Measurements from ENCODE around the gene MBNL3.
"Not testable (repeated sequence)": the region's sequence is repeated elsewhere in the genome, so short reads cannot be mapped to it uniquely, and the experiment has no call there.

MBNL3 gene

DNA sequence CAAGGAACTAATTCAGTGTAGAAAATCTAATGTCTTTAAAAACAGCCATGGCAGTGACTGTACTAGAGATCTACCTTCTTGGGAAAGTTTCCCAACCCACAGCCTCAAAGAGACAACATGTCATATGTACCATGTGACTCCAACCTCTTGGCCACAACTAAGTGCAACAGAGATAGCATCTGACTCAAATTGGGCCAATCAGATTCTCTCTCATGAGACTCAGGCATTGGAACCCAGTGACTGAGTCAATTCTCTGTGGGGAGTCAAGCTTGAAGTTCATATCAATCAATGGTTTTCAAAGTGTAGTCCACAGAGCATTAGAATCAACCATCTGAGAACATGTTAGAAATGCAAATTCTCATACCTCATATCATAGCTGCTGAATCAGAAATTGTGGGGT lies 123.3 kb downstream of the MBNL3 start:
- no peak for DNase-seq

DNA sequence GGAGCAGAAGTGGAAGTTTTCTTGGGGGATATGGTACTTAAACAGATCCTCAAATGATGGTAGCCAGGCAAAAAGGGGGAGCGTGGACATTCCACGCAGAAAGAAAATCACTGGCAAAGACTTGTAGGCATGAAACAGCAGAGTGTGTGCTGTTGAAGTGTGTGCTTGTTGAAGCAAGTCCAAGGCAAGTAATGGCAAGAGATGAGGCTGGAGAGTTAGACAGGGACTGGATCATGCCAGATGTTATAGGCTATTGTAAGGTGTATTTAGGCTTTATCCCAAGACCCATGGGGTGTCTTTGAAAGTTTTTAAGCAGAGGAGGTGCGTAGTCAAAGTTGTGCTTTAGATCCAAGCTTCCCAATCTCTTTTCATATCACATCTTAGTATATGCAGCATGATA lies 124.5 kb downstream of the MBNL3 start:
- DNase-seq, result no peak

DNA sequence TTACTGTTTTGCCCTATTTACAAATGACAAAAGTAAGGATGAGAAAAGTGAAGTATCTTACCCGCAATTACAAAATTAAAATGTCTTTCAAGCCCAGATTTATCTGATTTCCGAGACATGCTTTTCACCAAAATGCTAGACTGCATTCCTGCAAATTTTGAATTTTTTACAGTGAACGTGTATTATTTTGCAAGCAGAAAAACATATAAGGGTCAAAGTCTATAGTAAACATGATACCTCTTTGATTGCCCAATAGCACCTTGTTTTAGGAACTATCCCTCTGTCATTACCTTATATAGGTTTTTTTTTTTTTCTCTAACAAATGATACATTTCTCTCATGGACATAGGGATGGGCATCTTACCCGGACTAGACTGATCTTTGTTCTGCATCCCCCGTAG lies 135.4 kb downstream of the MBNL3 start:
- no peak for DNase-seq

DNA sequence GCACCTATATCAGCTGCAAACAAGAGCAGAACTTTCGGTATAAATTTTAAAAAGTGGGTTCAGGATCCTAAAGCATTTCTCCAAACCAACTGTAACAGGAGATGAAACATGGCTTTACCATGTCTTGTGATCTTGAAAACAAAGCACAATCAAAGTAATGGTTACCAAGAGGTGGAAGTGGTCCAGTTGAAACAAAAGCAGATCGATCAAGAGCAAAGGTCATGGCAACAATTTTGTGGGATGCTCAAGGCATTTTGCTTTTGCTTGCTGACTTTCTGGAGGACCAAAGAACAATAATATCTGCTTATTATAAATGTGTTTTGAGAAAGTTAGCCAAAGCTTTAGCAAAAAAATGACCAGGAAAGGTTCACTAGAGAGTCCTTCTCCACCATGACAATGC lies 152.7 kb downstream of the MBNL3 start:
- DNase-seq, result no peak

DNA sequence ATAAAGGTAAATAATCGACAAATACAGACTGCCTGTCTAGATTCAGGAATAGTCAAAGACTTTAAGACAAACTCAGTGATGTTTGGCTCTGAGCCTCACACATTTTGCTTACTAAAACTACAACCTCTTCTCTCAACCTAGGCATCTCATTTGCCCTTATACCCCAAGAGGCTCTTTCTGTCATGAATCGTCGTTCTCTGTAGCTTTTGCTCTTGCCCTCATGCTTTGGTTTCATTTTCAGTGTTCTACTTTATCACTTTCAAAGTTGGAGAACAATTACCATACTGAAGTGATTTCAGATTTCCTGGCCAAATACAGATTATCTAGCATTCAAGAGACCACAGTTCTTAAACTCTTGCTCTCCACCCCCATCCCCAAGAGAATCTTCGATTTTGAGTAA lies 155.5 kb downstream of the MBNL3 start:
- no peak for DNase-seq

DNA sequence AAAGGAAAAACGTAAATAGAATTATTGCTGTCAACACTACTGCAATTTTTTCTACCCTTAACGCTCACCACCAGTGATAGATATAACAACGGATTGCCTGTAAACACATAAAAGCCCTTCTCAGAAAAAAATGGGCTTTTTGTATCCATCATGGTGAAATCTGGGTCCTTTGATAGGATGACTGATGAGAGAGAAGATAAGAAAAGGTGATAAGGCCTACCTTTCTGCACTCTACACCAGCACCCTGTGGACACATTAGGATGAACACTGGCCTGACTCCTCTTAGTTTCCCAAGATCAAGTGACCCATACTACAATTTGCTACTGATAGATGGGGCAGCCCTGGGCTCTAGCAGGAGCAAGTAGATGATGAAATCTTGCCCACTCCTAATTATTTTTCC lies 157.3 kb downstream of the MBNL3 start:
- DNase-seq, result no peak

DNA sequence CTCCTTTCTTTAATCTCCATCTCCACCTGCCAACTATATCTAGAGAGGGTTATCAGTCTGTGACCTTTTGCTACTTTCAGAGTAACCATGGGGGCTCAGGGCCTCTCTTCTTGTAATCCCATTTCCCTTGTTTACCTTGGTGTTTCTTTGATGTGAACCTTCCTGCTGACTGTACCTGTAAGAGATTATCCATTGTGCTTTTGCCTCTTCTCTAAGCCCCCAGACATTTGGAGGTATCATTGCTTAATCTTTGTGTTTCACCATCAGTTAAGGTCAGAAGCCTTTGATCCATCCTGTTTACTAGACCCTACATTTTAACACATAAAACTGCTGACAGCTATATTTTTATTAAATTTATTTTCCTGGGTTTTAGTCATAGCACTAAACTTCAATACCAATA lies 157.8 kb downstream of the MBNL3 start:
- no peak for DNase-seq

DNA sequence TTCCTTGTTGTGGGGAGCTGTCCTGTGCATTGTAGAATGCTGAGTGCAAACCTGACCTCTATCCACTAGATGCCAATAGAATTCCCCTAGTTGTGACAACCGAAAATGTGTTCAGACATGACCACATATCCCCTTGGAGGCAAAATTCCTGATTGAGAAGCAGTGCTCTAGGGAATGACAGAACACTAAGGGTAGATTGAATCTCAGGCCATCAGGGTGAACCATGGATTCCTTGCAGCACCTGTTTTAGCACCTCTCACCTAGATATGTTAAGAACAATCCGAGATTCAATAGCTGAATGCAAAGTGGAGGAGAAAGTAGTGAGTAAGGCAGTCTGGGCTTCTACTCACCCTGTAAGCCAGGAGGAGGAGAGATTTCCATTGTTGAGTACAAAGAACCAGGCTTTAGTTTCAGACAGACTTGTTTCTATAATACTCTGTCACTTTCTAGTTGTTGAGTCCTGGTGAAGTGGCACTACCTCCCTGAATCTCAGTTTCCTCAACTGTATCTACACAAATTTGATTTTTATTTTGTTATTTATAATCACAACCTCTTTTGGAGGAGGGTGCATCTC lies 158.6 kb downstream of the MBNL3 start:
- no peak for DNase-seq

DNA sequence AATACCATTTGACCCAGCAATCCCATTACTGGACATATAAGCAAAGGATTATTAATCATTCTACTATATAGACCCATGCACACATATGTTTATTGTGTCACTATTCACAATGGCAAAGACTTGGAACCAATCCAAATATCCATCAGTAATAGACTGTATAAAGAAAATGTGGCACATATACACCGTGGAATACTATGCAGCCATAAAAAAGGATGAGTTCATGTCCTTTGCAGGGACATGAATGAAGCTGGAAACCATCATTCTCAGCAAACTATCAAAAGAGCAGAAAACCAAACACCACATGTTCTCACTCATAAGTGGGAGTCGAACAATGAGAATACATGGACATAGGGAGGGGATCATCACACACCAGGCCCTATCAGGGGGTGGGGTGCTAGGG lies 161.9 kb downstream of the MBNL3 start:
- not testable (repeated sequence) for DNase-seq

Data from stimulated activated naive CD4-positive, alpha-beta T cell treated with Interleukin-2 at 50 U/mL for 16 hours (primary cell).